GM18499 (cell line): Measurements from ENCODE around the gene BRIP1.

Experiments used
- ATAC-seq: cut with Tn5 transposase; IDR thresholded peaks from one replicate; pipeline ENCODE4 v1.9.1; 2021; ENCODE audit warnings: moderate number of reproducible peaks; ENCODE audit not compliant: insufficient read depth, unreplicated experiment

BRIP1 gene

DNA sequence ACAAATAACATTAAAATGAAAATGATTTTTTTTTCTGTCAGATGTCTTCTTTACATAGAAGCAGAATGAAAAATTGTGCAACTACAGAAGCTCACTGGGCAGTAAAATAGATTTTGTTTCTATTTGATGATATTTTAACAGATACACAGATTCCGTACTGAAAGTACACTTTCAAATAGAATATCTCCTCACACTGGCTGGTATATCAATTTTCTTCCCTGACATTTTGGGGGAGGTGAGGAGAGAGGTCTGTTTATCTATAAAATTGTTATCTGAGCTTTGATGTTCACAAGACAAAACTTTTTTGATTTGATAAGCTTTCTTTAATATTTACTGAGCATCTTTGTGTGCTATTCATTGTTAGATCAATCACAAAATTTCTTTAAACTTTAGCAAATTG lies 148.0 kb downstream of the BRIP1 start:
- no peak for ATAC-seq

DNA sequence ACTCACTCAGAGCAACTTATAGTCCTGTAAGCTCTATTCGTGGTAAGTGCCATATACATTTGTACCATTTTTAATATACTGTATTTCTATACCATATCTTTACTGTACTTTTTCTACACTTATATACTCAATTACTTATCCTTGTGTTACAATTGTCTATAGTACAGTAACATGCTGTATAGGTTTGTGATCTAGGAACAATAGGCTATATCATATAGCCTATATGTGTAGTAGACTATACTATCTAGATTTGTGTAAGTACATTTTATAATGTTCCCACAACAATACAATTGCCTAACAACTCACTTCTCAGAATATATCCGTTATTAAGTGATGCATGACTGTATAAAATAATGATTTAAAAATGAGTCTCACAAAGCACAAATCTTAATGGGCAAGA lies 149.0 kb downstream of the BRIP1 start:
- no peak for ATAC-seq

DNA sequence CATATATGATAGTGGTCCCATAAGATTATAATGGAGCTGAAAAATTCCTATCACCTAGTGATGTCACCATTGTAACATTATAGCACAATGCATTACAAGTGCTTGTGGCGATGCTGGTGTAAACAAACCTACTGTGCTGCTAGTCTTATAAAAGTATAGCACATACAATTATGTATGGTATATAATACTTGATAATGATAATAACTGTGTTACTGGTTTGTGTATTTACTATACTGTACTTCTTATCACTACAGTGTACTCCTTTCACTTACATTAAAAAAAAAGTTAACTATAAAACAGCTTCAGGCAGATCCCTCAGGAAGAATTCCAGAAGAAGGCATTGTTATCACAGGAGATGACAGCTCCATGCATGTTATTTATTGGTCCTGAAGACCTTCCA lies 150.3 kb downstream of the BRIP1 start:
- no peak for ATAC-seq

DNA sequence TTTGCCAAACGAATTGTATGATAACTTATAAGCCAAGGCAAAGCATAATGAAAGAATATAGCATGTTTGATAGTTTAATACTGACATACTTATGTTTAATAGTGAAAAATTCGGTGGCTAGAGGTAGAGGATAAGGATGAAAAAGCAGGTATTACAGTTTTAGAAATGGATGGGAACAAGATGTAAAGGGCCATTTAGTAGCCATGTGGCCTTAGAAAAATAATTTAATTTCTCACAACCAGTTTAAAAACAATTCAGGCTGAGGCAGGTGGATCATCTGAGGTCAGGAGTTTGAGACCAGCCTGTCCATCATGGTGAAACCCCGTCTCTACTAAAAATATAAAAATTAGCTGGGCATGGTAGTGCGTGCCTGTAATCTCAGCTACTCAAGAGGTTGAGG lies 152.8 kb downstream of the BRIP1 start:
- no peak for ATAC-seq

DNA sequence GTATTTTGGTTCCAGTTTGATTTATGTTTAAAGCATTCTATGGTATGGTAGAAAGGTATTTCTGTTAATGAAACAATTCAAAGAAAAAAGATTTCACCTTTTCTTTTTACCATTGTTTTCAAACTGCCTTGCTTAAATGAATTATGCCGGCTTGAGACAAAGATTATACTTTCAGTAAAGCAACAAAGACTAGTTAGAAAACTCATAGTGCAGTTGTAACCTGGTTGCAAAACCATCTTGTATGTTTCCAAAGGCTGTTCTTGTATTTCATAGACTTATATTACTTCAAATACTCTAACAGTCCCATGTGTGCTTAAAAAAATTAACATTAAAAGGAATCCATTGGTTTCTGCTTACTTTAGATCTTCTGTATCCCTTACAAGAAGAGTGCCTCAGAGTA lies 153.8 kb downstream of the BRIP1 start:
- no peak for ATAC-seq

DNA sequence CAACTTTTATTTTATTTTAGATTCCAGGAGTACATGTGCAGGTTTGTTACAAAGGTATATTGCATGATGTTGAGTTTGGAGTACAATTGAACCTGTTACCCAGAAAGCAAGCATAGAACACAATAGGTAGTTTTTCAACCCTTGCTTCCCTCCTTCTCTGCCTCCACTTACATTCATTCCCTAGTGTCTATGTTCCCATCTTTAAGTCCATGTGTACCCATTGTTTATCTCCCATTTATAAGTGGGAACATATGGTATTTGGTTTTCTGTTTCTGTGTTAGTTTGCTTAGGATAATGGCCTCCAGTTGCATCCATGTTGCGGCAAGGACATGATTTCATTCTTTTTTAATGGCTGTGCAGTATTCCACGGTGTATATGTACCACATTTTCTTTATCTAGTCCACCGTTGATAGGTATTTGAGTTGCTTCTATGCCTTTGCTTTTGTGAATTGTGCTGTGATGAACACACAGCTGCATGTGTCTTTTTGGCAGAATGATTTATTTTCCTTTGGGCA lies 158.3 kb downstream of the BRIP1 start:
- no peak for ATAC-seq

- no peak for ATAC-seq
These were observed 160.9 kb downstream of the BRIP1 start for GRCh38 chr17:61702450-61702849.

- ATAC-seq: no peak
These were observed 161.3 kb downstream of the BRIP1 start for GRCh38 chr17:61701978-61702377.

GRCh38 chr17:61701334-61701733 lies 162.0 kb downstream of the BRIP1 start:
- ATAC-seq: no peak

GRCh38 chr17:61700252-61700651 lies 163.1 kb downstream of the BRIP1 start:
- ATAC-seq: no peak

- ATAC-seq: no peak
These were observed 163.6 kb downstream of the BRIP1 start for GRCh38 chr17:61699694-61700093.

DNA sequence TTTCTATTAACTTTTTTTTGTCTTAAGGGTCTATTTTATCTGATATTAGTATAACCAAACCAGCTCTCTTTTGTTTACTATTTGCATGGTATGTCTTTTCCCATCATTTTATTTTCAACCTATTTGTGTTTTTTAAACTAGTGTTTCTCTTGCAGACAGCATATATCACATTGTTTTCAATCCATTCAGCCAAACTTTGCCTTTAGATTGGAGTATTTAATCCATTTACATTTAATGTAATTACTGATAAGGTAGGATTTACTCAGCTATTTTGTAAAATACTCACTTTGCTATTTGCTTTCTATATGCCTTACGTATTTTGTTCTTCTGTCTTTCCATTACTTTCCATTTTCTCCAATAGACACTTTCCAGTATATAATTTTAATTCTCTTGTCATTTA lies 164.3 kb downstream of the BRIP1 start:
- ATAC-seq: no peak

DNA sequence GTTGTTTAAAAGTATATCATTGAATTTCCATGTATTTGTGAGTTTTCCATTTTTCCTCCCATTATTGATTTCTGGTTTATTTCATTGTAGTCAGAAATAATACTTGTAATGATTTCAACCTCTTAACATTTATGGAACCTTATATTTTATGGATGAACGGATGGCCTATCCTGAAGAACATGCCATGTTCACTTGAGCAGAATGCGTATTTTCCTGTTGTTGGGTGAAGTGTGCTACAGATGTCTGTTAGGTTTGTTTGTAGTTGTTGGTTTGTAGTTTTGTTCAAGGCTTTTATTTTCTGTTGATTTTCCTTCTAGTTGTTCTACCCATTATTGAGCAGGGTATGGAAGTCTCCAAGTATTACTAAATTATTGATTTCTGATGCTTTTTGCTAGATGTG lies 165.1 kb downstream of the BRIP1 start:
- ATAC-seq: no peak

DNA sequence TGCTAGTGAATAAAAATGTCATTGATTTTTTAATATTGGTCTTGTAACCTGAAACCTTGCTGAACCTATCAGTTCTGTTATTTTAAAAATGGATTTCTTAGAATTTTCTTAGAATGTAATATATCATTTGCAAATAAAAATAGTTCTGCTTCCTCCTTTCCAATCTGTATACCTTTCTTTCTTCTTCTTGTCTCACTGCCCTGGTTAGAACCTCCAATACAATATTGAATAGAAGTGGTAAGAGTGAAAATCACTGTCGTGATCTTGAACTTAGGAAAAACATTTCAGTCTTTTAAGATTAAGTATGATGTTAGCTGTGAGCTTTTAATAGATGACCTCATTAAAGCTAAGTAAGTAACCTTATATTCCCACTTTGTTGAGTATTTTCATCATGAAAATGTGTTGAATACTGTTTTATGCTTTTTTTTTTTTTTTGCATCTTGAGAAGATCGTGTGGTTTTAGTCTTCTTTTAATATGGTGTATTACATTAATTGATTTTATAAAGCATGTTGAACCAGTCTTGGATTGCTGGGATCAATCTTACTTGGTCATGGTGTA lies 167.5 kb downstream of the BRIP1 start:
- ATAC-seq: no peak

DNA sequence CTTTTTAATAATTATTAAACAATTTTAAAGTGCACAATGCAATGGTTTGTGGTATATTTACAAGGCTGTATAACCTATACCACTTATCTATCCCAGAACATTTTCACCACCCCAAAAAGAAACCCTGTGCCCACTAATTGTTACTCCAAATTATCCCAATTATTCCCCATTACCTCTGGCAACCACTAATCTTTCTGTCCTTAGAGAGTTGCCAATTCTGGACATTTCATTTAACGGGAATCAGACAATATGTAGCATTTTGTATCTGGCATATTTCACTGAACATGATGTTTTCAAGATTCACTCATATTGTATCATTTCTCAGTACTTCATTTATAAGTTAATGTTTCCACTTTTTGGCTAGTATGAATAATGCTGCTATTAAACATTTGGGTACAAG lies 169.2 kb downstream of the BRIP1 start:
- no peak for ATAC-seq

GRCh38 chr17:61689610-61690180 lies 173.6 kb downstream of the BRIP1 start:
- no peak for ATAC-seq

- no peak for ATAC-seq
These were observed 175.6 kb downstream of the BRIP1 start for GRCh38 chr17:61687769-61688168.

DNA sequence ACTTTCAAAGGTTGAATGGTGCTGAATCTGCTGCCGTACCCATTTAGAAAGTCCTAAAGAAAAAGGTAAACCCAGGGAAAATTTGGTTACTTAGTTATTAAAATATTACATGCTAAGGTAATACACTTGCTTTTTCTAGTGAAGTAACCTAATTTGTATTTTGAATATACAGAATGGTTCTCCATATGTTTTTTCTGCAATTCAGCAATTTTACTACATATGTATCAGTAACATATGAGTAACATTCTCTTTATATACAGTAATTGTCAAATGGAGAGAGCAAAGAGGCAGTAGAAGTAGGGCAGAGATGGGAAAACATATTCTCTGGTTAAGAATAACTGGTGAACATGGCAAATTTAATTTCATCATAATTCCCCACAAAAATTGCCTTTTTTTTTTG lies 177.2 kb downstream of the BRIP1 start:
- ATAC-seq: no peak

GRCh38 chr17:61684818-61685217 lies 178.5 kb downstream of the BRIP1 start:
- no peak for ATAC-seq

GRCh38 chr17:61684172-61684571 lies 179.2 kb downstream of the BRIP1 start:
- no peak for ATAC-seq

- no peak for ATAC-seq
These were observed 179.9 kb downstream of the BRIP1 start for GRCh38 chr17:61683466-61683865.

DNA sequence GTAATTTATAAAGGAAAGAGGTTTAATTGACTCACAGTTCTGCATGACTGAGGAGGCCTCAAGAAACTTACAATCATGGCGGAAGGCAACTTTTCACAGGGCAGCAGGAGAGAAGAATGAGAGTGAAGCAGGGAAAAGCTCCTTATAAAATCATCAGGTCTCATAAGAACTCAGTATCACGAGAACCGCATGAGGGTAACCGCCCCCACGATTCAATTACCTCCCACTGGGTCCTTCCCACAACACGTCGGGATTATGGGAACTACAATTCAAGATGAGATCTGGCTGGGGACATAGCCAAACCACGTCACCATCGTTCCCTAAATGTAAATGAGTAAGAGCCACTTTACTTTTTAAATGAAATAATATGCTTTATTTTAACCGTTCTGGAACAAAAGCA lies 182.4 kb downstream of the BRIP1 start:
- no peak for ATAC-seq
